GM12878 (cell line): ENCODE data around the gene RETREG3. TPM values are rescaled to one million over a fixed set of nuclear protein-coding genes. Genes with fewer than 3 reads are reported as not detected.

Source experiments
- ATAC-seq: fragments of 200-7000 bp; cut with Tn5 transposase; 3 replicates; pipeline ENCODE4 v1.9.1; 2020; ENCODE audit warnings: mild to moderate bottlenecking, moderate library complexity
- BruUV-seq: library from RNA; stranded (reverse); fragments of 400-500 nt; replicated peaks from 2 replicates; lab custom pipeline; 2021; lab: Mats Ljungman, UMichigan
- CTCF ChIA-PET: fragments of 300-600 bp; sonication (Branson Sonifier 250); formaldehyde crosslinking; extraction: SDS; loops from one replicate; lab custom pipeline; 2021; ENCODE audit warnings: inconsistent platforms; lab: Yijun Ruan, JAX
- POLR2A ChIA-PET: fragments of 350-600 bp; formaldehyde crosslinking; extraction: SDS; loops from one replicate; lab custom pipeline; 2021; ENCODE audit warnings: inconsistent platforms; lab: Charles Lee
- RAD21 ChIA-PET: fragments of 300-600 bp; sonication (Branson Sonifier 250); formaldehyde crosslinking; loops from one replicate; lab custom pipeline; 2023; ENCODE audit warnings: antibody characterized with exemption; ENCODE audit not compliant: unreplicated experiment; lab: Charles Lee
- SMC1A ChIA-PET: fragments of 300-600 bp; sonication (Branson Sonifier 250); formaldehyde crosslinking; loops from one replicate; lab custom pipeline; 2023; ENCODE audit not compliant: unreplicated experiment, uncharacterized antibody; lab: Charles Lee
- DNase-seq: peaks from one replicate; pipeline ENCODE4 v3.0.0-alpha.2; 2011; ENCODE audit warnings: low read depth, low spot score
- FAIRE-seq: peaks from 3 replicates; lab custom pipeline; 2011; peaks lifted over from hg19 to GRCh38; lab: Jason Lieb, UNC
- H2AFZ ChIP-seq: 2 replicates; pipeline ENCODE4 v1.6.0; 2011; ENCODE audit warnings: low read depth, low read length, control low read depth; ENCODE audit not compliant: control insufficient read depth
- H3K27ac ChIP-seq: 2 replicates; pipeline ENCODE4 v1.5.1; 2011; ENCODE audit warnings: control low read depth; ENCODE audit not compliant: control insufficient read depth, insufficient read depth
- H3K27me3 ChIP-seq, 2 experiments: replicated peaks in 1 of 2; 2 replicates each; pipeline versions ENCODE4 v1.6.0 to v1.6.1; 2011; ENCODE audit warnings: low read length in 1 of 2; ENCODE audit not compliant: control insufficient read depth in 2 of 2, insufficient read depth in 2 of 2
- H3K36me3 ChIP-seq, 2 experiments: 2 replicates each; pipeline ENCODE4 v1.5.1; 2011; ENCODE audit warnings: low read length in 1 of 2; ENCODE audit not compliant: control insufficient read depth in 2 of 2, insufficient read depth in 2 of 2
- H3K4me1 ChIP-seq: 2 replicates; pipeline ENCODE4 v1.6.1; 2011; ENCODE audit warnings: mild to moderate bottlenecking, low read length, moderate library complexity, mixed read lengths; ENCODE audit not compliant: control insufficient read depth, insufficient read depth
- H3K4me2 ChIP-seq: 2 replicates; pipeline ENCODE4 v1.6.0; 2011; ENCODE audit warnings: control low read depth; ENCODE audit not compliant: control insufficient read depth, insufficient read depth
- H3K4me3 ChIP-seq: fragments of 200-600 bp; sonication (generic); 2 replicates; pipeline ENCODE4 v1.5.1; 2016
- H3K79me2 ChIP-seq: 2 replicates; pipeline ENCODE4 v1.6.0; 2011; ENCODE audit warnings: low read length; ENCODE audit not compliant: control insufficient read depth, insufficient read depth
- H3K9ac ChIP-seq: 2 replicates; pipeline ENCODE4 v1.8.0; 2011; ENCODE audit warnings: low read length, control low read depth, mixed read lengths; ENCODE audit not compliant: control insufficient read depth, insufficient read depth
- H3K9me3 ChIP-seq: replicated peaks from 3 replicates; pipeline ENCODE4 v1.5.1; 2011; ENCODE audit warnings: mild to moderate bottlenecking, low read length; ENCODE audit not compliant: control insufficient read depth, insufficient read depth
- H4K20me1 ChIP-seq: 2 replicates; pipeline ENCODE4 v1.6.0; 2011; ENCODE audit not compliant: control insufficient read depth, insufficient read depth
- CBFB ChIP-seq: IDR thresholded peaks from 2 replicates; pipeline ENCODE4 v1.6.1; 2016; ENCODE audit warnings: antibody characterized with exemption, low read depth
- CEBPB ChIP-seq, 2 experiments: fragments of 150-350 bp in 1 of 2; IDR thresholded peaks; 2 replicates each; pipeline ENCODE4 v1.6.1; 2012 to 2014; ENCODE audit warnings: low read depth in 2 of 2, low read length in 2 of 2, borderline replicate concordance in 1 of 2, inconsistent platforms in 1 of 2
- EP300 ChIP-seq, 2 experiments: fragments of 150-350 bp in 1 of 2; IDR thresholded peaks; 2 replicates each; pipeline ENCODE4 v1.6.1; 2011 to 2012; ENCODE audit warnings: low read depth in 2 of 2, low read length in 2 of 2, borderline replicate concordance in 1 of 2, improper control_type of control experiment in 1 of 2, inconsistent platforms in 1 of 2; ENCODE audit not compliant: control insufficient read depth in 1 of 2
- ESRRA ChIP-seq: IDR thresholded peaks from 2 replicates; pipeline ENCODE4 v1.6.1; 2012; ENCODE audit warnings: mild to moderate bottlenecking, low read length, improper control_type of control experiment
- ETV6 ChIP-seq, 2 experiments: fragments of 450-650 bp in 1 of 2; IDR thresholded peaks in 1 of 2; conservative IDR thresholded peaks in 1 of 2; 2 replicates each; pipeline ENCODE4 v1.6.1; 2014; ENCODE audit warnings: antibody characterized with exemption in 1 of 2, borderline replicate concordance in 1 of 2, low read depth in 1 of 2, mild to moderate bottlenecking in 1 of 2, moderate library complexity in 1 of 2
- KDM1A ChIP-seq: fragments of 200-600 bp; sonication (generic); IDR thresholded peaks from 2 replicates; pipeline ENCODE4 v1.6.1; 2016; ENCODE audit warnings: borderline replicate concordance
- MXI1 ChIP-seq: fragments of 150-350 bp; IDR thresholded peaks from 2 replicates; pipeline ENCODE4 v1.6.1; 2011; ENCODE audit warnings: low read depth, mild to moderate bottlenecking, inconsistent platforms, low read length, improper control_type of control experiment
- POLR2A ChIP-seq: IDR thresholded peaks from 2 replicates; pipeline ENCODE4 v1.6.1; 2011; ENCODE audit warnings: low read depth, mild to moderate bottlenecking, low read length
- RBBP5 ChIP-seq: fragments of 200-600 bp; sonication (generic); conservative IDR thresholded peaks from 2 replicates; pipeline ENCODE4 v1.6.1; 2016
- SIX5 ChIP-seq: IDR thresholded peaks from 2 replicates; pipeline ENCODE4 v1.6.1; 2011; ENCODE audit warnings: mild to moderate bottlenecking, low read depth, low read length, moderate library complexity; ENCODE audit not compliant: severe bottlenecking
- SMC3 ChIP-seq: IDR thresholded peaks from 2 replicates; pipeline ENCODE4 v1.6.1; 2011; ENCODE audit warnings: low read length, improper control_type of control experiment, borderline replicate concordance
- ZNF274 ChIP-seq: IDR thresholded peaks from one replicate; pipeline ENCODE4 v1.8.0; 2011; ENCODE audit not compliant: insufficient read length, insufficient read depth
- WGBS: methylation state at CpG from one replicate; pipeline ENCODE4 v1.1.6; 2016; ENCODE audit warnings: low lambda C conversion rate; ENCODE audit not compliant: insufficient replicate concordance, insufficient coverage; ENCODE audit errors: missing lambda C conversion rate; 5-methylcytosine and 5-hydroxymethylcytosine counted together
- in situ Hi-C: fragments of 300-500 bp; cut with MboI; formaldehyde crosslinking; loops from 9 replicates; pipeline ENCODE4 v1.14.3; 2018; ENCODE audit warnings: mixed read lengths
- intact Hi-C: fragments of 100-400 bp; cut with micrococcal nuclease; formaldehyde crosslinking; loops from one replicate; pipeline ENCODE4 v1.14.2; 2022; ENCODE audit not compliant: unreplicated experiment
- polyA plus RNA-seq, 11 experiments: library from polyadenylated mRNA; depleted of rRNA in 4 of 11; unstranded in 6 of 11; stranded (reverse) in 5 of 11; fragments of >200 nt; fragmentation: Nextera tagmentation in 4 of 11; fragmentation: Illumina TruSeq in 1 of 11; extraction: Ambion mirVana in 4 of 11; extraction: Trizol in 1 of 11; gene quantifications; 1 replicate in 1 of 11; 2 replicates in 10 of 11; pipeline versions ENCODE4 v1.2.1 to v1.2.3, GENCODE V29; 2011 to 2016; ENCODE audit warnings: inconsistent platforms in 2 of 11, missing spikeins in 2 of 11, low read depth in 1 of 11
- total RNA-seq, 4 experiments: library from RNA; depleted of rRNA in 3 of 4; stranded (reverse); fragments of >200 nt in 3 of 4; fragmentation: Illumina TruSeq in 1 of 4; extraction: Trizol in 1 of 4; gene quantifications; 2 replicates each; pipeline versions ENCODE4 v1.2.1 to v1.2.3, GENCODE V29; 2013 to 2021
- TF ChIP-seq, protein P1 (sequence below): fragments of 450-650 bp; conservative IDR thresholded peaks from 2 replicates; pipeline ENCODE4 v1.6.1; 2017; ENCODE audit warnings: mild to moderate bottlenecking, moderate library complexity
- TF ChIP-seq, protein P2 (sequence below): fragments of 450-650 bp; IDR thresholded peaks from 2 replicates; pipeline ENCODE4 v1.6.1; 2016; ENCODE audit warnings: mild to moderate bottlenecking
- TF ChIP-seq, protein P3 (sequence below): fragments of 450-650 bp; IDR thresholded peaks from 2 replicates; pipeline ENCODE4 v1.6.1; 2017; ENCODE audit warnings: mild to moderate bottlenecking, moderate library complexity

The RETREG3 gene
- total and polyA plus RNA-seq, 10 of the 15 experiments (the other 5 are each of a cell fraction or from before 2014, with no cell fraction given): 7.0 to 50.6 (median 27.3) TPM

DNA sequence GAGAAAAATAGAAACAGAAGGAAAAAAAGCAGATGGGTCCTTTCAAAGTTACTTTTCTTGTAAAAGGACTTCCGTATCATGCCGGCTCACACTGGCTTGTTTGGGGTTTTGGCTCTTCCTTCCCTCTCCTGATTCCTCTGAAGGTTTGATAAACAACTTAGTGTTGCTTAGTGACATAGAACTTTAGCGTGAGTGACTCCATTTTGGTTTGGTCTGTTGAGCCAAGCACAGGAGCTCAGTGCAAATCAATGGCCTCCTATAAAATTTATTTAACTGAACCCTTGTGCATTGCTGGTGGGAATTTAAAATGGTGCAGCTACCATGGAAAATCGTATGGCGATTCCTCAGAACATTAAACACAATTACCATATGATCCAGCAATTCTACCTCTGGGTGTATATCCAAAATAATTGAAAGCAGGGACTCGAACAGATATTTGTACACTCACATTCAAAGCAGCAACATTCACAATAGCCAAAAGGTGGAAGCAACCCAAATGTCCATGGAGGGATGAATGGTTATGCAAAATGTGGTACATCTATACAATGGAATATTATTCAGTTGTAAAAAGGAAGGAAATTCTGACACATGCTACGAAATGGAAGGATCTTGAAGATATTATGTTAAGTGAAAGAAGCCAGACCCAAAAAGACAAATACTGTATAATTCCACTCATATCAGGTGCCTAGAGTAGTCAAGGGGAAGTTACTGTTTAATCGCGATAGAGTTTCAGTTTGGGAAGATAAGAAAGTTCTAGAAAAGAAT lies 48.8 kb upstream of the RETREG3 start:
- BruUV-seq: no TSS peak
- no peak for ATAC-seq
- Histone ChIP-seq H3K36me3 (no peaks in the 10 kb centered on the region; a peak in 1 of 4 replicates), H3K4me3 (no peak overlapping the region), H2AFZ (no peak overlapping the region), H3K79me2 (peaks cover 3% of the 10 kb centered on the region; the same call in 1 of the 2 replicates), H3K4me1 (peaks cover 33% of the 10 kb centered on the region), H3K9ac (no peak overlapping the region), H3K4me2 (no peak overlapping the region; the same call in 1 of the 2 replicates), H4K20me1 (no peaks in the 10 kb centered on the region), H3K27ac (no peak overlapping the region), H3K9me3 (no peaks in the 10 kb centered on the region), H3K27me3 (no peaks in the 10 kb centered on the region)
- in situ Hi-C loops (no loop called here), intact Hi-C loops (loop anchor here (5.0 kb wide), 1 partner anchor 81 kb away; the partner anchor contains the start of gene PSMC3IP)
- no peak for FAIRE-seq
- SMC1A ChIA-PET: interaction anchor here (1.3 to 2.0 kb wide), 4 partner anchors 16 to 53 kb away, joined by 3 to 9 read pairs (median 4); no protein-coding TSS in a partner anchor
- no peak for DNase-seq
- CTCF ChIA-PET: interaction anchor here (0.6 to 3.4 kb wide), 6 partner anchors 16 to 128 kb away, joined by 3 to 26 read pairs (median 8); partner anchors contain the start of genes PLEKHH3 and PSMC3IP
- POLR2A ChIA-PET: interaction anchor here (0.6 to 4.9 kb wide), 6 partner anchors 19 to 730 kb away, joined by 3 to 29 read pairs (median 10); partner anchors contain the start of genes PLEKHH3, RETREG3 and TUBG1
- RAD21 ChIA-PET: interaction anchor here (1.3 to 2.1 kb wide), 5 partner anchors 10 to 79 kb away, joined by 4 to 10 read pairs (median 7); no protein-coding TSS in a partner anchor
- WGBS: 79% methylated on average over 9 of the region's 9 CpGs
- TF ChIP-seq, protein P1, sequence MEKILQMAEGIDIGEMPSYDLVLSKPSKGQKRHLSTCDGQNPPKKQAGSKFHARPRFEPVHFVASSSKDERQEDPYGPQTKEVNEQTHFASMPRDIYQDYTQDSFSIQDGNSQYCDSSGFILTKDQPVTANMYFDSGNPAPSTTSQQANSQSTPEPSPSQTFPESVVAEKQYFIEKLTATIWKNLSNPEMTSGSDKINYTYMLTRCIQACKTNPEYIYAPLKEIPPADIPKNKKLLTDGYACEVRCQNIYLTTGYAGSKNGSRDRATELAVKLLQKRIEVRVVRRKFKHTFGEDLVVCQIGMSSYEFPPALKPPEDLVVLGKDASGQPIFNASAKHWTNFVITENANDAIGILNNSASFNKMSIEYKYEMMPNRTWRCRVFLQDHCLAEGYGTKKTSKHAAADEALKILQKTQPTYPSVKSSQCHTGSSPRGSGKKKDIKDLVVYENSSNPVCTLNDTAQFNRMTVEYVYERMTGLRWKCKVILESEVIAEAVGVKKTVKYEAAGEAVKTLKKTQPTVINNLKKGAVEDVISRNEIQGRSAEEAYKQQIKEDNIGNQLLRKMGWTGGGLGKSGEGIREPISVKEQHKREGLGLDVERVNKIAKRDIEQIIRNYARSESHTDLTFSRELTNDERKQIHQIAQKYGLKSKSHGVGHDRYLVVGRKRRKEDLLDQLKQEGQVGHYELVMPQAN: no peak
- TF ChIP-seq CBFB (no peak), MXI1 (no peak), KDM1A (no peak), RBBP5 (no peak), ESRRA (no peak), ETV6 (conservative IDR thresholded peaks at IDR 0.05 in 1 of 2, IDR thresholded peaks at IDR 0.05 in 1 of 2; ENCODE audit: borderline replicate concordance in 1 of 2, low read depth in 1 of 2) (no peak), ZNF274 (no peak), EP300 (IDR thresholded peaks at IDR 0.05; ENCODE audit: borderline replicate concordance in 1 of 2, control insufficient read depth in 1 of 2, low read depth in 2 of 2, low read length in 2 of 2) (no peak), POLR2A (no peak), CEBPB (IDR thresholded peaks at IDR 0.05; ENCODE audit: borderline replicate concordance in 1 of 2, low read depth in 2 of 2, low read length in 2 of 2) (no peak), SMC3 (no peak), SIX5 (no peak)
- TF ChIP-seq, protein P2, sequence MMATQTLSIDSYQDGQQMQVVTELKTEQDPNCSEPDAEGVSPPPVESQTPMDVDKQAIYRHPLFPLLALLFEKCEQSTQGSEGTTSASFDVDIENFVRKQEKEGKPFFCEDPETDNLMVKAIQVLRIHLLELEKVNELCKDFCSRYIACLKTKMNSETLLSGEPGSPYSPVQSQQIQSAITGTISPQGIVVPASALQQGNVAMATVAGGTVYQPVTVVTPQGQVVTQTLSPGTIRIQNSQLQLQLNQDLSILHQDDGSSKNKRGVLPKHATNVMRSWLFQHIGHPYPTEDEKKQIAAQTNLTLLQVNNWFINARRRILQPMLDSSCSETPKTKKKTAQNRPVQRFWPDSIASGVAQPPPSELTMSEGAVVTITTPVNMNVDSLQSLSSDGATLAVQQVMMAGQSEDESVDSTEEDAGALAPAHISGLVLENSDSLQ: no peak
- TF ChIP-seq, protein P3, sequence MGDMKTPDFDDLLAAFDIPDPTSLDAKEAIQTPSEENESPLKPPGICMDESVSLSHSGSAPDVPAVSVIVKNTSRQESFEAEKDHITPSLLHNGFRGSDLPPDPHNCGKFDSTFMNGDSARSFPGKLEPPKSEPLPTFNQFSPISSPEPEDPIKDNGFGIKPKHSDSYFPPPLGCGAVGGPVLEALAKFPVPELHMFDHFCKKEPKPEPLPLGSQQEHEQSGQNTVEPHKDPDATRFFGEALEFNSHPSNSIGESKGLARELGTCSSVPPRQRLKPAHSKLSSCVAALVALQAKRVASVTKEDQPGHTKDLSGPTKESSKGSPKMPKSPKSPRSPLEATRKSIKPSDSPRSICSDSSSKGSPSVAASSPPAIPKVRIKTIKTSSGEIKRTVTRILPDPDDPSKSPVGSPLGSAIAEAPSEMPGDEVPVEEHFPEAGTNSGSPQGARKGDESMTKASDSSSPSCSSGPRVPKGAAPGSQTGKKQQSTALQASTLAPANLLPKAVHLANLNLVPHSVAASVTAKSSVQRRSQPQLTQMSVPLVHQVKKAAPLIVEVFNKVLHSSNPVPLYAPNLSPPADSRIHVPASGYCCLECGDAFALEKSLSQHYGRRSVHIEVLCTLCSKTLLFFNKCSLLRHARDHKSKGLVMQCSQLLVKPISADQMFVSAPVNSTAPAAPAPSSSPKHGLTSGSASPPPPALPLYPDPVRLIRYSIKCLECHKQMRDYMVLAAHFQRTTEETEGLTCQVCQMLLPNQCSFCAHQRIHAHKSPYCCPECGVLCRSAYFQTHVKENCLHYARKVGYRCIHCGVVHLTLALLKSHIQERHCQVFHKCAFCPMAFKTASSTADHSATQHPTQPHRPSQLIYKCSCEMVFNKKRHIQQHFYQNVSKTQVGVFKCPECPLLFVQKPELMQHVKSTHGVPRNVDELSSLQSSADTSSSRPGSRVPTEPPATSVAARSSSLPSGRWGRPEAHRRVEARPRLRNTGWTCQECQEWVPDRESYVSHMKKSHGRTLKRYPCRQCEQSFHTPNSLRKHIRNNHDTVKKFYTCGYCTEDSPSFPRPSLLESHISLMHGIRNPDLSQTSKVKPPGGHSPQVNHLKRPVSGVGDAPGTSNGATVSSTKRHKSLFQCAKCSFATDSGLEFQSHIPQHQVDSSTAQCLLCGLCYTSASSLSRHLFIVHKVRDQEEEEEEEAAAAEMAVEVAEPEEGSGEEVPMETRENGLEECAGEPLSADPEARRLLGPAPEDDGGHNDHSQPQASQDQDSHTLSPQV: no peak
